Mesothelial cell of epicardium (in vitro differentiated cells): Measurements from ENCODE around the gene TNKS1BP1. TPM values are rescaled to one million over a fixed set of nuclear protein-coding genes. Genes with fewer than 3 reads are reported as not detected.

Experiments used
- DNase-seq, 2 experiments: peaks; one replicate each; pipeline ENCODE4 v3.0.0; 2021; ENCODE audit warnings: low spot score in 2 of 2; ENCODE audit not compliant: unreplicated experiment in 2 of 2
- H3K27ac Mint-ChIP-seq: 2 replicates; pipeline ENCODE4 v1.8.0; 2021; ENCODE audit warnings: mixed read lengths
- H3K27me3 Mint-ChIP-seq: 2 replicates; pipeline ENCODE4 v1.8.0; 2021; ENCODE audit warnings: low read depth, mixed read lengths
- H3K36me3 Mint-ChIP-seq: 2 replicates; pipeline ENCODE4 v1.8.0; 2021; ENCODE audit warnings: mixed read lengths
- H3K4me1 Mint-ChIP-seq: 2 replicates; pipeline ENCODE4 v1.8.0; 2021; ENCODE audit warnings: mixed read lengths
- H3K4me3 Mint-ChIP-seq: 2 replicates; pipeline ENCODE4 v1.8.0; 2021; ENCODE audit warnings: mild to moderate bottlenecking, moderate library complexity, mixed read lengths
- H3K9me3 Mint-ChIP-seq: 2 replicates; pipeline ENCODE4 v1.8.0; 2021; ENCODE audit warnings: mixed read lengths
- CTCF ChIP-seq: fragments of 200-600 bp; sonication (generic); IDR thresholded peaks from one replicate; pipeline ENCODE4 v1.5.0; 2021; ENCODE audit warnings: antibody characterized with exemption; ENCODE audit not compliant: unreplicated experiment
- total RNA-seq: library from RNA; stranded (reverse); gene quantifications from 3 replicates; pipeline ENCODE4 v1.2.1, GENCODE V29; 2021

TNKS1BP1 gene
- 201 to 216 TPM (median 216 TPM) in 3 replicates for total RNA-seq

GRCh38 chr11:57324886-57325734 is at the start of gene TNKS1BP1:
Gene TNKS1BP1, minus strand, starts transcription at chr11:57324952. Its CDS starts 3,067 bp downstream, at chr11:57321885.
- Mint-ChIP-seq H3K4me1 (peaks cover 57% of the 10 kb centered on the region), H3K27ac (peak within 1 kb of the TSS; percentile 99), H3K4me3 (peak within 1 kb of the TSS; percentile 92), H3K27me3 (no peaks in the 10 kb centered on the region), H3K9me3 (no peaks in the 10 kb centered on the region), H3K36me3 (peaks cover 34% of the 10 kb centered on the region)
- peak; percentile 90 to 96 for DNase-seq
- no peak for TF ChIP-seq CTCF

- Mint-ChIP-seq H3K36me3 (no peaks in the 10 kb centered on the region), H3K27me3 (peaks cover 15% of the 10 kb centered on the region), H3K4me1 (no peaks in the 10 kb centered on the region), H3K9me3 (peaks cover 5% of the 10 kb centered on the region), H3K27ac (no peak overlapping the region), H3K4me3 (no peak overlapping the region)
- DNase-seq, result no peak
- no peak for TF ChIP-seq CTCF
Measured at GRCh38 chr11:57373146-57373545, 48.4 kb upstream of the TNKS1BP1 start.

- Mint-ChIP-seq H3K27me3 (peaks cover 10% of the 10 kb centered on the region), H3K27ac (no peak overlapping the region), H3K4me1 (no peaks in the 10 kb centered on the region), H3K36me3 (no peaks in the 10 kb centered on the region), H3K4me3 (no peak overlapping the region), H3K9me3 (peaks cover 5% of the 10 kb centered on the region)
- DNase-seq, result no peak
- TF ChIP-seq CTCF, result no peak
Measured at GRCh38 chr11:57370941-57371340, 46.2 kb upstream of the TNKS1BP1 start.

GRCh38 chr11:57370251-57370650 is 45.5 kb upstream of the TNKS1BP1 start:
- Mint-ChIP-seq H3K27me3 (peaks cover 10% of the 10 kb centered on the region), H3K4me1 (no peaks in the 10 kb centered on the region), H3K4me3 (no peak overlapping the region), H3K36me3 (no peaks in the 10 kb centered on the region), H3K27ac (no peak overlapping the region), H3K9me3 (peaks cover 5% of the 10 kb centered on the region)
- TF ChIP-seq CTCF, result no peak
- DNase-seq, result no peak

GRCh38 chr11:57368845-57369232 is 44.1 kb upstream of the TNKS1BP1 start:
- H3K4me3 Mint-ChIP-seq, result no peak overlapping the region
- H3K27me3 Mint-ChIP-seq, result peaks cover 19% of the 10 kb centered on the region
- peaks cover 3% of the 10 kb centered on the region for H3K9me3 Mint-ChIP-seq
- no peak for TF ChIP-seq CTCF
- no peak for DNase-seq
- no peaks in the 10 kb centered on the region for H3K36me3 Mint-ChIP-seq
- H3K27ac Mint-ChIP-seq, result no peak overlapping the region
- no peaks in the 10 kb centered on the region for H3K4me1 Mint-ChIP-seq
